OCI-LY7 (cell line): ENCODE data around the gene ZMYND11. TPM values are rescaled to one million over a fixed set of nuclear protein-coding genes. Genes with fewer than 3 reads are reported as not detected.
A peak's percentile ranks its signal among the peaks of the same experiment; 100 is the strongest.
"Not testable (repeated sequence)": the region's sequence is repeated elsewhere in the genome, so short reads cannot be mapped to it uniquely, and the experiment has no call there.

Source experiments
- BruUV-seq: library from RNA; stranded (reverse); fragments of 400-500 nt; replicated peaks from 2 replicates; lab custom pipeline; 2021; lab: Mats Ljungman, UMichigan
- CTCF ChIA-PET: fragments of 300-600 bp; sonication (Branson Sonifier 250); formaldehyde crosslinking; loops from one replicate; lab custom pipeline; 2022; ENCODE audit warnings: antibody characterized with exemption; ENCODE audit not compliant: unreplicated experiment; lab: Charles Lee
- POLR2A ChIA-PET: fragments of 300-600 bp; sonication (Branson Sonifier 250); formaldehyde crosslinking; loops from one replicate; lab custom pipeline; 2022; ENCODE audit warnings: antibody characterized with exemption; lab: Charles Lee
- DNase-seq: peaks from one replicate; pipeline ENCODE4 v3.0.0-alpha.2; 2015; ENCODE audit warnings: low spot score
- H2AFZ ChIP-seq: fragments of 200-600 bp; sonication (generic), shearing (Covaris generic); 2 replicates; pipeline ENCODE4 v1.6.1; 2014; ENCODE audit warnings: mild to moderate bottlenecking, antibody characterized with exemption, low read length, moderate library complexity
- H3K27ac ChIP-seq: fragments of 200-600 bp; sonication (generic); 2 replicates; pipeline ENCODE4 v1.5.1; 2014; ENCODE audit warnings: mixed run types, low read depth, mild to moderate bottlenecking, moderate library complexity, low read length, inconsistent platforms; ENCODE audit not compliant: poor library complexity, severe bottlenecking
- H3K36me3 ChIP-seq: fragments of 200-600 bp; sonication (generic); 2 replicates; pipeline ENCODE4 v1.6.1; 2014; ENCODE audit warnings: mild to moderate bottlenecking, antibody characterized with exemption, low read length, moderate library complexity, mixed read lengths; ENCODE audit not compliant: insufficient read depth
- H3K4me1 ChIP-seq: fragments of 200-600 bp; sonication (generic); 2 replicates; pipeline ENCODE4 v1.5.1; 2014; ENCODE audit warnings: mild to moderate bottlenecking, low read length; ENCODE audit not compliant: insufficient read depth, poor library complexity, severe bottlenecking
- H3K4me2 ChIP-seq: fragments of 200-600 bp; sonication (generic); 2 replicates; pipeline ENCODE4 v1.6.1; 2014; ENCODE audit warnings: mild to moderate bottlenecking, low read length
- H3K4me3 ChIP-seq: fragments of 200-600 bp; sonication (generic); 2 replicates; pipeline ENCODE4 v1.5.1; 2014; ENCODE audit warnings: mild to moderate bottlenecking, low read depth, low read length; ENCODE audit not compliant: poor library complexity, severe bottlenecking
- H3K79me2 ChIP-seq: fragments of 200-600 bp; sonication (generic); 2 replicates; pipeline ENCODE4 v1.6.1; 2016; ENCODE audit warnings: low read depth, mild to moderate bottlenecking, low read length, moderate library complexity, mixed read lengths; ENCODE audit not compliant: insufficient read depth
- H3K9me2 ChIP-seq: fragments of 200-600 bp; sonication (generic); 2 replicates; pipeline ENCODE4 v1.6.1; 2016; ENCODE audit warnings: mild to moderate bottlenecking, low read length, mixed read lengths; ENCODE audit not compliant: insufficient read depth
- H3K9me3 ChIP-seq: fragments of 200-600 bp; sonication (generic); 2 replicates; pipeline ENCODE4 v1.6.1; 2014; ENCODE audit warnings: mild to moderate bottlenecking, mixed run types, low read length, mixed read lengths
- H4K20me1 ChIP-seq: fragments of 200-600 bp; sonication (generic); 2 replicates; pipeline ENCODE4 v1.6.1; 2014; ENCODE audit warnings: mild to moderate bottlenecking, antibody characterized with exemption, low read length, moderate library complexity, mixed read lengths; ENCODE audit not compliant: insufficient read depth
- EZH2phosphoT487 ChIP-seq: fragments of 200-600 bp; sonication (generic); IDR thresholded peaks from 2 replicates; pipeline ENCODE4 v1.6.1; 2018; ENCODE audit warnings: low read depth, borderline replicate concordance, mild to moderate bottlenecking, mixed run types, antibody characterized with exemption, low read length, moderate library complexity, mixed read lengths
- intact Hi-C: fragments of 100-400 bp; cut with micrococcal nuclease; formaldehyde crosslinking; loops from one replicate; pipeline ENCODE4 v1.10.0; 2022; ENCODE audit not compliant: unreplicated experiment
- total RNA-seq, 2 experiments: library from RNA; depleted of rRNA in 1 of 2; stranded (reverse); fragments of >200 nt in 1 of 2; shearing (Covaris generic) in 1 of 2; gene quantifications; 2 replicates each; pipeline ENCODE4 v1.2.3, GENCODE V29; 2014 to 2022
- TF ChIP-seq, protein P1 (sequence below): fragments of 200-600 bp; sonication (generic); conservative IDR thresholded peaks from 2 replicates; pipeline ENCODE4 v1.5.1; 2014; ENCODE audit warnings: mild to moderate bottlenecking, antibody characterized with exemption, low read length, moderate library complexity, mixed read lengths

The ZMYND11 gene
- total RNA-seq, 2 experiments from 2014 or later, result 4.0 to 5.5 TPM

DNA sequence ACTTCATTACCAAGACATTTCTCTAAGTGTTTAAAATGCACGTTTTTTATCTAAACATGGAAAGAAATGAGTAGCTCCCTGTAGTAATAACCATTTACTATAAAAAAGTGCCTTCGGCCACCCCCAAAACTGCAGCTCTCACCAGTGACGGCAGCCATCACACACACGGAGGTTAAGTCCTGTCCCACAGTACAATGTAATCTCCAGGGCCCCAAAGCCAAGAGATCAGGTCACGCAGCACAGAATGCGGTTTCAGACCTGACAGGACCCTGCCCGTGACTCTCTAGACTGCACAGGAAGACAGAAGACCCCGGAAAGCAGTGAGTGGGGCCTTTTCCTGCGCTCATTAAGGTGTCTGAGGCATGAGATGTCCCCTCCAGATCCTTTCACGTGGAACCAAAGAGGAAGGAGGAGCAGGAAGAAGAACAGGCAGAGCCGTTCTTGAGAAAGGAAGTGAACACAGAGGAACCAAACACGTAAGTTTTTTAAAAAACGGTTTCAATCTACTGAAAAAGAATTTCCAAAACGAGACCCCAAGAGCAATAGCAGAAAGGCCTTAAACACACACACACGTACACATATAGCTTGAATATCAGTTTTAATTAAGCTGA is 125.7 kb downstream of the ZMYND11 start:
- intact Hi-C loops, result no loop called here

DNA sequence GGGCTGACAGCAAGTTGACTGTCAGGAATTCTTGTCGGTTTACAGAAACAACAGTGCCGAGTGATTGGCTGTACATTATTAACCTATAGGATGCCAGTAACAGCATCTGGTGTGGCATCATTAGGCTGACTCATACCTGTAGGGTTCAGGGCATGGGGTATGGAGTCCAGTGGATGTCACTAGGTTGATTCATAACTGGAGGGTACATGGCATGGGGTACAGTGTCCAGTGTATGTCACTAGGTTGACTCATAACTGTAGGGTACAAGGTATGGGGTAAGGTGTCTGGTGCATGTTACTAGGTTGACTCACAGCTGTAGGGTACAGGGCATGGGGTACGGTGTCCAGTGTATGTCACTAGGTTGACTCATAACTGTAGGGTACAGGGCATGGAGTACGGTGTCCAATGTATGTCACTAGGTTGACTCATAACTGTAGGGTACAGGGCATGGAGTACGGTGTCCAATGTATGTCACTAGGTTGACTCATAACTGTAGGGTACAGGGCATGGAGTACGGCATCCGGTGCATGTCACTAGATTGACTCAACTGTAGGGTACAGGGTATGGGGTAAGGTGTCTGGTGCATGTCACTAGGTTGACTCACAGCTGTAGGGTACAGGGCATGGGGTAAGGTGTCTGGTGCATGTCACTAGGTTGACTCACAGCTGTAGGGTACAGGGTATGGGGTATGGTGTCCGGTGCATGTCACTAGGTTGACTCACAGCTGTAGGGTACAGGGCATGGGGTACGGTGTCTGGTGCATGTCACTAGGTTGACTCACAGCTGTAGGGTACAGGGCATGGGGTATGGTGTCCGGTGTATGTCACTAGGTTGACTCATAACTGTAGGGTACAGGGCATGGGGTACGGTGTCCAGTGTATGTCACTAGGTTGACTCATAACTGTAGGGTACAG is 129.2 kb downstream of the ZMYND11 start:
- H3K9me2 ChIP-seq, BruUV-seq, H3K4me2 ChIP-seq, DNase-seq, CTCF ChIA-PET, POLR2A ChIA-PET, H3K4me3 ChIP-seq, H4K20me1 ChIP-seq, intact Hi-C loops, H3K9me3 ChIP-seq, H3K79me2 ChIP-seq, H3K27ac ChIP-seq, H2AFZ ChIP-seq, H3K36me3 ChIP-seq: not testable (repeated sequence)
- peaks cover 64% of the 10 kb centered on the region for H3K4me1 ChIP-seq

More for the DNA sequence above, 125.7 kb downstream of the ZMYND11 start:
- TF ChIP-seq, protein P1, sequence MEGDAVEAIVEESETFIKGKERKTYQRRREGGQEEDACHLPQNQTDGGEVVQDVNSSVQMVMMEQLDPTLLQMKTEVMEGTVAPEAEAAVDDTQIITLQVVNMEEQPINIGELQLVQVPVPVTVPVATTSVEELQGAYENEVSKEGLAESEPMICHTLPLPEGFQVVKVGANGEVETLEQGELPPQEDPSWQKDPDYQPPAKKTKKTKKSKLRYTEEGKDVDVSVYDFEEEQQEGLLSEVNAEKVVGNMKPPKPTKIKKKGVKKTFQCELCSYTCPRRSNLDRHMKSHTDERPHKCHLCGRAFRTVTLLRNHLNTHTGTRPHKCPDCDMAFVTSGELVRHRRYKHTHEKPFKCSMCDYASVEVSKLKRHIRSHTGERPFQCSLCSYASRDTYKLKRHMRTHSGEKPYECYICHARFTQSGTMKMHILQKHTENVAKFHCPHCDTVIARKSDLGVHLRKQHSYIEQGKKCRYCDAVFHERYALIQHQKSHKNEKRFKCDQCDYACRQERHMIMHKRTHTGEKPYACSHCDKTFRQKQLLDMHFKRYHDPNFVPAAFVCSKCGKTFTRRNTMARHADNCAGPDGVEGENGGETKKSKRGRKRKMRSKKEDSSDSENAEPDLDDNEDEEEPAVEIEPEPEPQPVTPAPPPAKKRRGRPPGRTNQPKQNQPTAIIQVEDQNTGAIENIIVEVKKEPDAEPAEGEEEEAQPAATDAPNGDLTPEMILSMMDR, result no peak
- TF ChIP-seq EZH2phosphoT487, result no peak
- Histone ChIP-seq H3K9me3 (no peaks in the 10 kb centered on the region), H3K4me3 (peak overlapping the region; percentile 52), H2AFZ (peak overlapping the region; percentile 92), H3K4me2 (peak overlapping the region; percentile 61), H3K4me1 (peaks cover 44% of the 10 kb centered on the region), H3K36me3 (no peaks in the 10 kb centered on the region), H3K79me2 (no peaks in the 10 kb centered on the region), H3K27ac (peak overlapping the region; percentile 67), H3K9me2 (no peaks in the 10 kb centered on the region), H4K20me1 (no peaks in the 10 kb centered on the region)
- BruUV-seq, result no TSS peak
- CTCF ChIA-PET, result no interaction called here
- POLR2A ChIA-PET, result interaction anchor here (0.6 to 1.8 kb wide), 7 partner anchors 9 to 323 kb away, joined by 3 to 6 read pairs (median 4); no protein-coding TSS in a partner anchor
- DNase-seq, result peak; percentile 65

DNA sequence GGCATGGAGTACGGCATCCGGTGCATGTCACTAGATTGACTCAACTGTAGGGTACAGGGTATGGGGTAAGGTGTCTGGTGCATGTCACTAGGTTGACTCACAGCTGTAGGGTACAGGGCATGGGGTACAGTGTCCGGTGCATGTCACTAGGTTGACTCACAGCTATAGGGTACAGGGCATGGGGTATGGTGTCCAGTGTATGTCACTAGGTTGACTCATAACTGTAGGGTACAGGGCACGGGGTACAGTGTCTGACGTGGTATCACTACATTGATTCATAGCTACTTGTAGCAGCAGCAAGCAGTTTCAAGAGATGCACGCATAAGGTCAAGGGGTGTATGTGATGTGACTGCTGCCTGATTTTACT is 129.8 kb downstream of the ZMYND11 start:
- H3K9me3 ChIP-seq, BruUV-seq, DNase-seq, CTCF ChIA-PET, H3K36me3 ChIP-seq, H3K79me2 ChIP-seq, POLR2A ChIA-PET, H4K20me1 ChIP-seq, H2AFZ ChIP-seq, H3K9me2 ChIP-seq, H3K4me3 ChIP-seq, intact Hi-C loops: not testable (repeated sequence)
- H3K4me1 ChIP-seq, result peaks cover 64% of the 10 kb centered on the region
- peak overlapping the region; percentile 55 for H3K27ac ChIP-seq
- peak overlapping the region; percentile 44 for H3K4me2 ChIP-seq

DNA sequence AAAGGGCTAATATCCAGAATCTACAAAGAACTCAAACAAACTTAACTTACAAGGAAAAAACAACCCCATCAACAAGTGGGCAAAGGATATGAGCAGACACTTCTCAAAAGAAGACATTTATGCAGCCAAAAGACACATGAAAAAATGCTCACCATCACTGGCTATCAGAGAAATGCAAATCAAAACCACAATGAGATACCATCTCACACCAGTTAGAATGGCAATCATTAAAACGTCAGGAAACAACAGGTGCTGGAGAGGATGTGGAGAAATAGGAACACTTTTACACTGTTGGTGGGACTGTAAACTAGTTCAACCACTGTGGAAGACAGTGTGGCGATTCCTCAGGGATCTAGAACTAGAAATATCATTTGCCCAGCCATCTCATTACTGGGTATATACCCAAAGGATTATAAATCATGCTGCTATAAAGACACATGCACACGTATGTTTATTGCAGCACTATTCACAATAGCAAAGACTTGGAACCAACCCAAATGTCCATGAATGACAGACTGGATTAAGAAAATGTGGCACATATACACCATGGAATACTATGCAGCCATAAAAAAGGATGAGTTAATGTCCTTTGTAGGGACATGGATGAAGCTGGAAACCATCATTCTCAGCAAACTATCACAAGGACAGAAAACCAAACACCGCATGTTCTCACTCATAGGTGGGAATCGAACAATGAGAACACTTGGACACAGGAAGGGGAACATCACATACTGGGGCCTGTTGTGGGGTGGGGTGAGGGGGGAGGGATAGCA is 130.7 kb downstream of the ZMYND11 start:
- Histone ChIP-seq H3K4me2 (peak overlapping the region; percentile 44), H3K4me1 (peaks cover 58% of the 10 kb centered on the region), H3K27ac (peak overlapping the region; percentile 55)
- H3K36me3 ChIP-seq, H3K4me3 ChIP-seq, intact Hi-C loops, CTCF ChIA-PET, H3K79me2 ChIP-seq, H3K9me2 ChIP-seq, H4K20me1 ChIP-seq, DNase-seq, BruUV-seq, POLR2A ChIA-PET, H3K9me3 ChIP-seq, H2AFZ ChIP-seq: not testable (repeated sequence)
